Fibroblast of mammary gland (primary cell): ENCODE measurements around the gene RETREG1.
"Not testable (repeated sequence)": the region's sequence is repeated elsewhere in the genome, so short reads cannot be mapped to it uniquely, and the experiment has no call there.

Experiments
- DNase-seq: peaks from one replicate; pipeline ENCODE4 v3.0.0-alpha.2; 2010; ENCODE audit warnings: low read depth
- H3K4me3 ChIP-seq: 2 replicates; pipeline ENCODE4 v1.5.1; 2011; ENCODE audit warnings: low read depth, mild to moderate bottlenecking, low read length, moderate library complexity; ENCODE audit not compliant: control insufficient read depth
- TF ChIP-seq, protein P1 (sequence below): conservative IDR thresholded peaks from 2 replicates; pipeline ENCODE4 v1.5.1; 2011; ENCODE audit warnings: low read depth, low read length, inconsistent platforms; ENCODE audit not compliant: control insufficient read depth, insufficient read depth

RETREG1 gene

DNA sequence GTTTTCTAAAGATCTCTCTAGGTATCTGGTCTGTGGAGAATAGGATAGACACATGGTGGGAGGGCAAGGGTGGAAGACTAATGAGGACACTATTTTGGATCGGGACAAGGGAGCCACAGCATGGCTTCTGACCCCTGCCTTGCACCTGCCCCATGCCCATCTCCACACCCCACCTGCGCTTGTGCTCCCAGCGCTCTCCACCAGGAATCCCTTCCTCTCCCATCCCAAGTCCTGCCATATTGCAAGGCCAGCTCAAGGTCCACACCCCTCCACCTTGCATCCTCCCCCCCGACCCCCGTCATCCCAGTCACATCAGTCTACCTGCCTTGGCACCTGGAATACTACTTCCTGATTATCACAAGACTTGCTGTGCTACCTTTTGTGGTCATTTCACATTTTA lies 44.2 kb upstream of the RETREG1 start:
- TF ChIP-seq, protein P1, sequence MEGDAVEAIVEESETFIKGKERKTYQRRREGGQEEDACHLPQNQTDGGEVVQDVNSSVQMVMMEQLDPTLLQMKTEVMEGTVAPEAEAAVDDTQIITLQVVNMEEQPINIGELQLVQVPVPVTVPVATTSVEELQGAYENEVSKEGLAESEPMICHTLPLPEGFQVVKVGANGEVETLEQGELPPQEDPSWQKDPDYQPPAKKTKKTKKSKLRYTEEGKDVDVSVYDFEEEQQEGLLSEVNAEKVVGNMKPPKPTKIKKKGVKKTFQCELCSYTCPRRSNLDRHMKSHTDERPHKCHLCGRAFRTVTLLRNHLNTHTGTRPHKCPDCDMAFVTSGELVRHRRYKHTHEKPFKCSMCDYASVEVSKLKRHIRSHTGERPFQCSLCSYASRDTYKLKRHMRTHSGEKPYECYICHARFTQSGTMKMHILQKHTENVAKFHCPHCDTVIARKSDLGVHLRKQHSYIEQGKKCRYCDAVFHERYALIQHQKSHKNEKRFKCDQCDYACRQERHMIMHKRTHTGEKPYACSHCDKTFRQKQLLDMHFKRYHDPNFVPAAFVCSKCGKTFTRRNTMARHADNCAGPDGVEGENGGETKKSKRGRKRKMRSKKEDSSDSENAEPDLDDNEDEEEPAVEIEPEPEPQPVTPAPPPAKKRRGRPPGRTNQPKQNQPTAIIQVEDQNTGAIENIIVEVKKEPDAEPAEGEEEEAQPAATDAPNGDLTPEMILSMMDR, result no peak
- DNase-seq, result no peak
- no peak overlapping the region for H3K4me3 ChIP-seq

DNA sequence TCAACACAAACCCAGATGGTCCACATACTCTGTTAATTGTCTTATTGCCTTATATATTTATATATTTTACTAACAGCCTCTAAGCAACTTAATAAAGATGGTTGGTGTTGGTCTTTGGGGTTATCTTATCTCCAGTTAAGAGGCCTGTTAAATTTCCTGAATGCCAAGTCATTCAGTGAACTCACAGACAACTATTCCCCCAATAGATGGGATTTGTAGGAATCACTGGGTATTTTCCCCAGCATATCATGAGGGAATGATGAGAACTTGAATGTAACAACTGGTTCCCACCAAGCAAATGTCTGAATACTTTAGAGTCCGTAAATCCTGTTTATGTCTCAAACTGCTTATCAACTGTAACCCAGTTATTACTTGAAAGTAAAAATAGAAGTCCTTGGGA lies 42.7 kb upstream of the RETREG1 start:
- H3K4me3 ChIP-seq, result no peak overlapping the region
- TF ChIP-seq, protein P1, result no peak
- DNase-seq, result no peak

DNA sequence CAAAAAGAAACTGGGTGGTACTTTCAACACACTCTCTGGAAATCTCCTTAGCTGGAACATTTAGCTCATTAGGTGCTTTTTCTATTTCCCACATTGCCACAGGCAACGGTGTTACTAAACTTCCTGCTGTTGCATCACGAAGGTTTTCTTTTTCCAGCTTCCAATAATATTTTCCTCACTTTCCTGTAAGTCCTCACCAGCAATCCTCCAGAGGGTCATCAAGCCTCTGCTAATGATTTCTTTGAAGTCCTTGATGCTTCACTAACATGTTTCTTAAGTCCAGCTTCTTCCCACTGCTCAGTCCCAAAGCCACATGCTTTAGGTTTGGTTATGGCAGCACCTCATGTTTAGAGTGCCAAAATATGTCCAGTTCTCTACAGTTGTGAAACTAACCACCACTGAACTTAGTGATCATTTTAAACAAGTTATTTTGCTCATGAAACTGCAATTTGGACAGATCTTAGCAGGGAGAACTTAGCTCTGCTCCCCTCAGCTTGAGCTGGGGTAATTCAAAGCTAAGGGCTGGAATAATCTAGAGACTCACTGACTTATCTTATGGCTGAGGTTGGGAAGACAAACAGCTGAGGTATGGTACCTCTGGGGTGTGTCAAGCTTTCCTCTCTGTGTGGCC lies 39.9 kb upstream of the RETREG1 start:
- peak; percentile 71 for DNase-seq

DNA sequence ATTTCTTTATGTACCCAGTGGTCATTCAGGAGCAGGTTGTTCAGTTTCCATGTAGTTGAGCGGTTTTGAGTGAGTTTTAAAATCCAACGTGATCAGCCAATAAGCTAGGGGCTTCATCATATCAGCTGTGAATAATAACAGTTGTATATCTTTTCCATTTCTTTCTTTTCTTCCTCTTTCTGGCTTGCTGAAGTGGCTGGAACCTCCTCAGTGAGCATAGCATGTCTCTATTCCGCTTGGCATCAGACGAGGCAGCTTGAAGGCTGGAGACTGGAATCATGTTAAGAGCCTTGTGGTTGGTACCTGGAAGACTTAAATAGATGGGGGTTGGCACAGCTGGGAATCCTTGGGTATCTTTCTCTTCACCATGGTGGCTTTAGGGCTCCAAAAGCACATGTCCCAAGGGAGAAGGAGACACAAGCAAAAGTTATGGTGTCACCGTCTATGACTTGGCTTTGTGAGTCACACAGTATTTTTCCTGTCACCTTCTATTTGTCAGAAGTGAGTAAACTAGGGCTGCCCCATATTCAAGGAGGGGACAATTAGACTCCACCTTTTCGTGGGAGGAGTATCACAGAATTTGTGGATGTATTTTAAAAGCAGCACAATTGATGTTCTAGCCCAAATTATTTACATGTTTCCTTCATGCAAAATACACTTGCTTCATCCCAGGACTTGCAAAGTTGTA lies 38.0 kb upstream of the RETREG1 start:
- no peak overlapping the region for H3K4me3 ChIP-seq
- TF ChIP-seq, protein P1, result no peak
- DNase-seq, result no peak

More for the DNA sequence above, 39.9 kb upstream of the RETREG1 start:
- TF ChIP-seq, protein P1, result no peak
- H3K4me3 ChIP-seq, result no peak overlapping the region

DNA sequence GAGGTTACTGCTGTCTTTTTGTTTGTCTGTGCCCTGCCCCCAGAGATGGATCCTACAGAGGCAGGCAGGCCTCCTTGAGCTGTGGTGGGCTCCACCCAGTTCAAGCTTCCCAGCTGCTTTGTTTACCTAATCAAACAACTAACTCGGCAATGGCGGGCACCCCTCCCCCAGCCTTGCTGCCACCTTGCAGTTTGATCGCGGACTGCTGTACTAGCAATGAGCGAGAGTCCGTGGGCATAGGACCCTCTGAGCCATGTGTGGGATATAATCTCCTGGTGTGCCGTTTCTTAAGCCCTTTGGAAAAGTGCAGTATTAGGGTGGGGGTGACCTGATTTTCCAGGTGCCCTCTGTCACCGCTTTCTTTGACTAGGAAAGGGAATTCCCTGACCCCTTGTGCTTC lies 31.9 kb upstream of the RETREG1 start:
- H3K4me3 ChIP-seq, DNase-seq: not testable (repeated sequence)

DNA sequence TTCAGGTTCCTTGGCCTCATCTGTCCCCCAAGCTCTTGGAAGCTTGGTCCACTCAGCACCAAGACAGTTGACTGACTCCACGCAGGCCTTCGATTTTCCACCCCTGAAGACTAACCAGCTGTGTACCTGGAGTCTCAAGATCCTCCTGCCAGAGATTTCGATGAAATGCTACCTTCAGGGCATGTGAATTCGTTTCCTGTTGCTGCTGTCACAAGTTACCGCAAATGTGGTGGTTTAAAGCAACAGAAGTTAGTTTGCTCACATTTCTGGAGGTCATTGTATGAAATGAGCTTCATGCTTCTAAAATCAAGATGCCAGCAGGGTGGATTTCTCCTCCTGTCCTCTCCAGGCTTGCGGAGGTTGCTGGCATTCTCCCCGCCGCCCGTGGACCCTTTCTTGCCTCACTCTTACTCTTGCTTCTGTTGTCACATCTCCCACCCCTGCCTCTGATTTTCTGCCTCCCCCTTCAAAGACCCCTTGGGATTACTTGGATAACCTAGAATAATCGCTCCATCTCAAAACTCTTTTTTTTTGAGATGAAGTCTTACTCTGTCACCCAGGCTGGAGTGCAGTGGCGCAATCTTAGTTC lies 27.6 kb upstream of the RETREG1 start:
- no peak for DNase-seq
- no peak overlapping the region for H3K4me3 ChIP-seq
- TF ChIP-seq, protein P1, result no peak

DNA sequence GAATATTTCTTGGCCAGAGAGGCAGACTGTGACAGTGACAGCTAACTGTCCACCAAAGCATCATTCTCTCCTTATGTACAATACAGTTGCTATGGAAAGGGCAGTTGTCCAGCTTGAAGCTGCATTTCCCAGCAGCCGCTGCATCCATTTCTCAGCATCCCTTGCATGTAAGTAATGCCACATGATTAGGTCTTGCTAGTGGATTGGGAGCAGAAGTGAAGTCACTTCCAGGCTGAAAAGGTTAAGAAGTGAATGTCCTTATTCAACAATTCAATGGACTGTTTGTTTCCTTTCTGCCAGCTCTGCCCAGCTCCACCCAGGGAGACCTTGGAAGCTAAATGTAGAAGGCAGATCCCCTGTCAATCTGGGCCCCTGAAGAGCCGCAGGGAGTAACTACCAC lies 26.1 kb upstream of the RETREG1 start:
- TF ChIP-seq, protein P1, result no peak
- H3K4me3 ChIP-seq, result no peak overlapping the region
- DNase-seq, result no peak
